ENCODE results near the gene HAAO.

- TF ChIP-seq CTCF (IDR thresholded peaks at IDR 0.05) (no peak), POLR2A (IDR thresholded peaks at IDR 0.05) (no peak)
Measured at GRCh38 chr2:42786561-42787345, 5.6 kb downstream of the HAAO start.
